MCF 10A (cell line): Measurements from ENCODE around the gene TRIM7. TPM values are rescaled to one million over a fixed set of nuclear protein-coding genes. Genes with fewer than 3 reads are reported as not detected.

Experiments
- BruUV-seq: library from RNA; stranded (reverse); fragments of 400-500 nt; replicated peaks from 2 replicates; lab custom pipeline; 2021; lab: Mats Ljungman, UMichigan
- CTCF ChIA-PET: fragments of 300-600 bp; sonication (Branson Sonifier 250); formaldehyde crosslinking; extraction: SDS; loops from one replicate; lab custom pipeline; 2021; ENCODE audit warnings: antibody characterized with exemption, inconsistent platforms; lab: Yijun Ruan, JAX
- POLR2A ChIA-PET: fragments of 300-600, 350-650 bp; sonication (Branson Sonifier 250); formaldehyde crosslinking; extraction: SDS; loops from one replicate; lab custom pipeline; 2020; ENCODE audit warnings: antibody characterized with exemption, inconsistent platforms; lab: Yijun Ruan, JAX
- DNase-seq: peaks from one replicate; pipeline ENCODE4 v3.0.0-alpha.2; 2018; ENCODE audit not compliant: unreplicated experiment
- H3K27ac Mint-ChIP-seq: one replicate; pipeline ENCODE4 v1.8.0; 2022; ENCODE audit warnings: mild to moderate bottlenecking, low read depth, mixed read lengths; ENCODE audit not compliant: unreplicated experiment
- H3K27me3 Mint-ChIP-seq: one replicate; pipeline ENCODE4 v1.8.0; 2022; ENCODE audit warnings: mixed read lengths; ENCODE audit not compliant: insufficient read depth, unreplicated experiment
- H3K36me3 Mint-ChIP-seq: one replicate; pipeline ENCODE4 v1.8.0; 2022; ENCODE audit warnings: mild to moderate bottlenecking, moderate library complexity, mixed read lengths; ENCODE audit not compliant: insufficient read depth, unreplicated experiment
- H3K4me1 Mint-ChIP-seq: one replicate; pipeline ENCODE4 v1.8.0; 2022; ENCODE audit warnings: mixed read lengths; ENCODE audit not compliant: insufficient read depth, unreplicated experiment
- H3K4me3 Mint-ChIP-seq: one replicate; pipeline ENCODE4 v1.8.0; 2022; ENCODE audit warnings: mild to moderate bottlenecking, moderate library complexity, mixed read lengths; ENCODE audit not compliant: unreplicated experiment
- H3K9me3 Mint-ChIP-seq: one replicate; pipeline ENCODE4 v1.8.0; 2022; ENCODE audit warnings: mixed read lengths; ENCODE audit not compliant: unreplicated experiment
- CTCF ChIP-seq: fragments of 200-600 bp; IDR thresholded peaks from one replicate; pipeline ENCODE4 v1.8.0; 2022; ENCODE audit warnings: antibody characterized with exemption, mild to moderate bottlenecking; ENCODE audit not compliant: unreplicated experiment
- intact Hi-C: fragments of 100-400 bp; cut with micrococcal nuclease; formaldehyde crosslinking; loops from 2 replicates; pipeline ENCODE4 v1.14.1; 2022
- total RNA-seq: library from RNA; stranded (reverse); gene quantifications from 2 replicates; pipeline ENCODE4 v1.2.3, GENCODE V29; 2022

Gene TRIM7
- total RNA-seq, 1 experiment from 2014 or later: 26.3 TPM

DNA sequence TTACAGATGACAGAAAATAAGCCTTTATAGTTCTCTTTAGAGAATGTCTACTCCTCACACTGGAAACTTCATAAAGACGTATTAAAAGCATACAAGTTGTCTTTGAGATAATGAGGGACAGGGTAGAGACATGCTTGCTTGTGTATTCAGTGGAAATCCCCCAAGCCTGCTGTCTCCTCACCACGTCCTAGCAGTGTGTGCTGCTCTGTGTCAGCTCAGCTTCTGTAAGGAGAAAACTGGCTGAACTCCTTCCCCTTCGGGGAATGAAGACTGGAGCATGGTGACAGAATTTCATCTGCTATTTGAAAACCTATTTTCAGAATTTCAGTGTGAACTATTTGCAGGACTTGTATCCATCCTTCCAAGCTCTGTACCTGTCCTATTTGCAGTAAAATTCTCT lies 48.2 kb downstream of the TRIM7 start:
- POLR2A ChIA-PET: interaction anchor here (1.0 to 1.7 kb wide), 2 partner anchors 104 to 288 kb away, joined by 3 to 6 read pairs; partner anchors contain the start of gene TRIM52
- DNase-seq: no peak
- H3K4me1 Mint-ChIP-seq: peaks cover 18% of the 10 kb centered on the region
- CTCF ChIA-PET: interaction anchor here (0.6 to 5.9 kb wide), 3 partner anchors 69 to 289 kb away, joined by 3 to 39 read pairs (median 4); no protein-coding TSS in a partner anchor
- peaks cover 6% of the 10 kb centered on the region for H3K36me3 Mint-ChIP-seq
- peaks cover 25% of the 10 kb centered on the region for H3K27me3 Mint-ChIP-seq
- intact Hi-C loops: no loop called here
- BruUV-seq: no TSS peak
- H3K4me3 Mint-ChIP-seq: no peak overlapping the region
- H3K9me3 Mint-ChIP-seq: no peaks in the 10 kb centered on the region
- H3K27ac Mint-ChIP-seq: no peak overlapping the region
- no peak for TF ChIP-seq CTCF

GRCh38 chr5:181153814-181154213 lies 51.2 kb downstream of the TRIM7 start:
- Mint-ChIP-seq H3K36me3 (no peaks in the 10 kb centered on the region), H3K4me1 (peaks cover 18% of the 10 kb centered on the region), H3K27ac (no peak overlapping the region), H3K27me3 (peaks cover 25% of the 10 kb centered on the region), H3K9me3 (no peaks in the 10 kb centered on the region), H3K4me3 (no peak overlapping the region)
- POLR2A ChIA-PET: interaction anchor here (1.4 kb wide), 1 partner anchor 20 kb away, joined by 4 read pairs; no protein-coding TSS in a partner anchor
- no peak for TF ChIP-seq CTCF
- CTCF ChIA-PET: interaction anchor here (0.7 kb wide), 1 partner anchor 13 kb away, joined by 3 read pairs; no protein-coding TSS in a partner anchor
- intact Hi-C loops: no loop called here
- no peak for DNase-seq
- no TSS peak for BruUV-seq

- ChIA-PET POLR2A (interaction anchor here (0.5 to 1.5 kb wide), 4 partner anchors 18 to 341 kb away, joined by 3 to 7 read pairs (median 4); no protein-coding TSS in a partner anchor), CTCF (interaction anchor here (1.3 to 1.5 kb wide), 4 partner anchors 9 to 286 kb away, joined by 3 to 8 read pairs (median 5); no protein-coding TSS in a partner anchor)
These were observed 52.6 kb downstream of the TRIM7 start for GRCh38 chr5:181152406-181152805.

GRCh38 chr5:181151146-181151545 lies 53.9 kb downstream of the TRIM7 start:
- BruUV-seq: no TSS peak
- POLR2A ChIA-PET: interaction anchor here (1.3 to 1.4 kb wide), 2 partner anchors 10 to 13 kb away, joined by 3 to 4 read pairs; no protein-coding TSS in a partner anchor
- Mint-ChIP-seq H3K36me3 (no peaks in the 10 kb centered on the region), H3K27me3 (peaks cover 29% of the 10 kb centered on the region), H3K4me3 (no peak overlapping the region), H3K4me1 (peaks cover 24% of the 10 kb centered on the region), H3K9me3 (no peaks in the 10 kb centered on the region), H3K27ac (no peak overlapping the region)
- DNase-seq: peak; percentile 14
- intact Hi-C loops: no loop called here
- CTCF ChIA-PET: interaction anchor here (0.6 to 1.5 kb wide), 6 partner anchors 34 to 363 kb away, joined by 3 to 8 read pairs (median 3); no protein-coding TSS in a partner anchor
- no peak for TF ChIP-seq CTCF

More at GRCh38 chr5:181152406-181152805, 52.6 kb downstream of the TRIM7 start:
- no peak overlapping the region for H3K27ac Mint-ChIP-seq
- no TSS peak for BruUV-seq
- peak; percentile 55 for DNase-seq
- peaks cover 24% of the 10 kb centered on the region for H3K4me1 Mint-ChIP-seq
- no peaks in the 10 kb centered on the region for H3K9me3 Mint-ChIP-seq
- no peak overlapping the region for H3K4me3 Mint-ChIP-seq
- H3K36me3 Mint-ChIP-seq: no peaks in the 10 kb centered on the region
- H3K27me3 Mint-ChIP-seq: peaks cover 29% of the 10 kb centered on the region
- no peak for TF ChIP-seq CTCF
- intact Hi-C loops: no loop called here
